Esophagus muscularis mucosa (tissue), 4 donors: Measurements from ENCODE around the gene POU5F1.

Experiments used
- EP300 ChIP-seq: sonication (generic); formaldehyde crosslinking; IDR thresholded peaks from one replicate; pipeline ENCODE4 v1.6.1; 2017; ENCODE audit warnings: antibody characterized with exemption
- POLR2A ChIP-seq: fragments of 450-650 bp; IDR thresholded peaks from one replicate; pipeline ENCODE4 v1.6.1; 2017; ENCODE audit warnings: antibody characterized with exemption, moderate library complexity, mild to moderate bottlenecking, low read depth
- TF ChIP-seq, protein P1 (sequence below), 3 experiments: fragments of 200-600 bp in 2 of 3; fragments of 450-650 bp in 1 of 3; sonication (generic) in 2 of 3; IDR thresholded peaks; one replicate each; pipeline ENCODE4 v1.5.1; 2017 to 2019; ENCODE audit warnings: antibody characterized with exemption in 3 of 3, mild to moderate bottlenecking in 2 of 3, moderate library complexity in 1 of 3

GRCh38 chr6:31161216-31162126 is 9.0 kb downstream of the POU5F1 start:
- TF ChIP-seq POLR2A (no peak), EP300 (no peak)
- TF ChIP-seq, protein P1, sequence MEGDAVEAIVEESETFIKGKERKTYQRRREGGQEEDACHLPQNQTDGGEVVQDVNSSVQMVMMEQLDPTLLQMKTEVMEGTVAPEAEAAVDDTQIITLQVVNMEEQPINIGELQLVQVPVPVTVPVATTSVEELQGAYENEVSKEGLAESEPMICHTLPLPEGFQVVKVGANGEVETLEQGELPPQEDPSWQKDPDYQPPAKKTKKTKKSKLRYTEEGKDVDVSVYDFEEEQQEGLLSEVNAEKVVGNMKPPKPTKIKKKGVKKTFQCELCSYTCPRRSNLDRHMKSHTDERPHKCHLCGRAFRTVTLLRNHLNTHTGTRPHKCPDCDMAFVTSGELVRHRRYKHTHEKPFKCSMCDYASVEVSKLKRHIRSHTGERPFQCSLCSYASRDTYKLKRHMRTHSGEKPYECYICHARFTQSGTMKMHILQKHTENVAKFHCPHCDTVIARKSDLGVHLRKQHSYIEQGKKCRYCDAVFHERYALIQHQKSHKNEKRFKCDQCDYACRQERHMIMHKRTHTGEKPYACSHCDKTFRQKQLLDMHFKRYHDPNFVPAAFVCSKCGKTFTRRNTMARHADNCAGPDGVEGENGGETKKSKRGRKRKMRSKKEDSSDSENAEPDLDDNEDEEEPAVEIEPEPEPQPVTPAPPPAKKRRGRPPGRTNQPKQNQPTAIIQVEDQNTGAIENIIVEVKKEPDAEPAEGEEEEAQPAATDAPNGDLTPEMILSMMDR (IDR thresholded peaks at IDR 0.05) = no peak
